Breast epithelium (tissue), 3 donors: ENCODE data around the gene DCK.

Experiments used
- CTCF ChIP-seq, 3 donors: fragments of 450-650 bp; IDR thresholded peaks; one replicate each; pipeline ENCODE4 v1.5.1; 2016 to 2017; ENCODE audit warnings: antibody characterized with exemption in 3 of 3, mild to moderate bottlenecking in 3 of 3, moderate library complexity in 3 of 3
- POLR2A ChIP-seq: fragments of 450-650 bp; IDR thresholded peaks from one replicate; pipeline ENCODE4 v1.6.1; 2016; ENCODE audit warnings: antibody characterized with exemption, mild to moderate bottlenecking, moderate library complexity

- TF ChIP-seq POLR2A (no peak), CTCF (IDR thresholded peaks at IDR 0.05) (no peak)
These were observed 18.0 kb downstream of the DCK start for GRCh38 chr4:71011451-71011850.
